ENCODE data around the gene MBNL1. TPM values are rescaled to one million over a fixed set of nuclear protein-coding genes. Genes with fewer than 3 reads are reported as not detected.

MBNL1 gene
- total RNA-seq (2021; ENCODE audit: unreplicated experiment) (140 TPM), Bru-seq, nascent RNA (percentile 95 among the genes with signal in this experiment), BruChase-seq, experiment 1, labeled RNA remaining after a 2-hour chase (percentile 89 among the genes with signal in this experiment), BruChase-seq, experiment 2, labeled RNA remaining after a 6-hour chase (percentile 92 among the genes with signal in this experiment)
- 55.2 TPM for polyA plus RNA-seq (2012; ENCODE audit: insufficient read length)
- long read RNA-seq, full-length matches to known transcripts, result 53 of 167 reads
- long read RNA-seq, partial matches to known transcripts, result 71 of 167 reads
- long read RNA-seq, other reads (novel, unspliced or antisense), result 43 of 167 reads

- peak; percentile 91 for ATAC-seq
- in situ Hi-C loops (cut with HindIII; ENCODE audit: low pct_unique_long_range_greater_than_20kb, low sequenced_read_pairs) (no loop called here), intact Hi-C loops (cut with micrococcal nuclease; ENCODE audit: unreplicated experiment) (no loop called here)
- peaks cover 46% of the 10 kb centered on the region for H3K4me1 ChIP-seq (ENCODE audit: control insufficient read depth, insufficient read depth, low read length)
- no peaks in the 10 kb centered on the region for H3K9me3 ChIP-seq (ENCODE audit: control insufficient read depth, insufficient read depth, low read depth, low read length)
- ChIA-PET POLR2A (interaction anchor here (0.6 to 0.7 kb wide), 2 partner anchors 26 to 197 kb away, joined by 3 to 5 read pairs; no protein-coding TSS in a partner anchor), CTCF (no interaction called here)
- BruUV-seq (replicated peaks), result no TSS peak
- peaks cover 6% of the 10 kb centered on the region; the same call in 1 of the 2 replicates for H3K36me3 ChIP-seq (ENCODE audit: control insufficient read depth, insufficient read depth, low read length)
- peak within 1 kb of the TSS; percentile 90 to 99 for H3K4me3 ChIP-seq (ENCODE audit: low read depth in 2 of 2, low read length in 2 of 2)
- peak; percentile 34 for TF ChIP-seq TCF7L2 (IDR thresholded peaks at IDR 0.05; ENCODE audit: low read depth, low read length)
- TF ChIP-seq, protein P1, sequence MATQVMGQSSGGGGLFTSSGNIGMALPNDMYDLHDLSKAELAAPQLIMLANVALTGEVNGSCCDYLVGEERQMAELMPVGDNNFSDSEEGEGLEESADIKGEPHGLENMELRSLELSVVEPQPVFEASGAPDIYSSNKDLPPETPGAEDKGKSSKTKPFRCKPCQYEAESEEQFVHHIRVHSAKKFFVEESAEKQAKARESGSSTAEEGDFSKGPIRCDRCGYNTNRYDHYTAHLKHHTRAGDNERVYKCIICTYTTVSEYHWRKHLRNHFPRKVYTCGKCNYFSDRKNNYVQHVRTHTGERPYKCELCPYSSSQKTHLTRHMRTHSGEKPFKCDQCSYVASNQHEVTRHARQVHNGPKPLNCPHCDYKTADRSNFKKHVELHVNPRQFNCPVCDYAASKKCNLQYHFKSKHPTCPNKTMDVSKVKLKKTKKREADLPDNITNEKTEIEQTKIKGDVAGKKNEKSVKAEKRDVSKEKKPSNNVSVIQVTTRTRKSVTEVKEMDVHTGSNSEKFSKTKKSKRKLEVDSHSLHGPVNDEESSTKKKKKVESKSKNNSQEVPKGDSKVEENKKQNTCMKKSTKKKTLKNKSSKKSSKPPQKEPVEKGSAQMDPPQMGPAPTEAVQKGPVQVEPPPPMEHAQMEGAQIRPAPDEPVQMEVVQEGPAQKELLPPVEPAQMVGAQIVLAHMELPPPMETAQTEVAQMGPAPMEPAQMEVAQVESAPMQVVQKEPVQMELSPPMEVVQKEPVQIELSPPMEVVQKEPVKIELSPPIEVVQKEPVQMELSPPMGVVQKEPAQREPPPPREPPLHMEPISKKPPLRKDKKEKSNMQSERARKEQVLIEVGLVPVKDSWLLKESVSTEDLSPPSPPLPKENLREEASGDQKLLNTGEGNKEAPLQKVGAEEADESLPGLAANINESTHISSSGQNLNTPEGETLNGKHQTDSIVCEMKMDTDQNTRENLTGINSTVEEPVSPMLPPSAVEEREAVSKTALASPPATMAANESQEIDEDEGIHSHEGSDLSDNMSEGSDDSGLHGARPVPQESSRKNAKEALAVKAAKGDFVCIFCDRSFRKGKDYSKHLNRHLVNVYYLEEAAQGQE (IDR thresholded peaks at IDR 0.05; ENCODE audit: insufficient read depth in 1 of 2, low read depth in 2 of 2, low read length in 1 of 2), result 0 out of 4 replicates have a peak, but pooled peaks of 1 of the 2 experiments have one; percentile 44
- TF ChIP-seq SIN3A (IDR thresholded peaks at IDR 0.05; ENCODE audit: borderline replicate concordance, insufficient read depth, low read depth, low read length), result 0 out of 2 replicates have a peak, but pooled peaks have one; percentile 17
- TF ChIP-seq POLR2AphosphoS5 (IDR thresholded peaks at IDR 0.05; ENCODE audit: low read depth, low read length), result peak; percentile 91
- no peak for TF ChIP-seq CTCF (IDR thresholded peaks at IDR 0.05)
- H3K27ac ChIP-seq (ENCODE audit: low read length), result peak within 1 kb of the TSS; percentile 99
- no peaks in the 10 kb centered on the region for H3K27me3 ChIP-seq (ENCODE audit: control insufficient read depth, insufficient read depth, low read length)
- peak; percentile 47 for DNase-seq (ENCODE audit: low read depth, low spot score)
Measured at GRCh38 chr3:152268555-152269055, at the start of gene MBNL1. Gene MBNL1, plus strand, starts transcription at chr3:152268929. Its CDS starts 31,265 bp downstream, at chr3:152300194.

DNA sequence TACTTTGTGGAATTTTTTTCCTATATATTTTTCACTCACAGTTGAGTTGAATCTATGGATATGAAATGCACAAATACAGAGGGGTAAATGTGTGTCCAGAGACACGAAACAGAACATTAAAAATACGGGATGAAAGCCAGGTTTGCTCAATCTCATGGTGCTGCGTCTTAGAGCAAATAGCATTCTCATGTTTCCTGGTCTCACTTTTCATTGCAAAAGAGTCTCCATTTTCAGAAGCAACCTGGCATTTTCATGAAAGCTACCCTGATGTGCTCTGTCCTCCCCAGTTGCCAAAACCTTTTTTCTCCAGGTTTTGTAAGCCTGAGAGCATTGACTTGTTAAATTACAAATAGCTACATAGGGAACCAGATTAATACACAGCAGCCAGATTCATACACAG is 49.5 kb upstream of the MBNL1 start:
- TF ChIP-seq, protein P1 (IDR thresholded peaks at IDR 0.05; ENCODE audit: insufficient read depth in 1 of 2, low read depth in 2 of 2, low read length in 1 of 2), result no peak
- no peak for TF ChIP-seq CTCF (IDR thresholded peaks at IDR 0.05)
- no peak for TF ChIP-seq TCF7L2 (IDR thresholded peaks at IDR 0.05; ENCODE audit: low read depth, low read length)
- no peak for TF ChIP-seq SIN3A (IDR thresholded peaks at IDR 0.05; ENCODE audit: borderline replicate concordance, insufficient read depth, low read depth, low read length)
- TF ChIP-seq POLR2AphosphoS5 (IDR thresholded peaks at IDR 0.05; ENCODE audit: low read depth, low read length), result no peak
- in situ Hi-C loops (cut with HindIII; ENCODE audit: low pct_unique_long_range_greater_than_20kb, low sequenced_read_pairs), result no loop called here

More for the DNA sequence above, 49.5 kb upstream of the MBNL1 start:
- ChIA-PET POLR2A (no interaction called here), CTCF (no interaction called here)
- H3K36me3 ChIP-seq (ENCODE audit: control insufficient read depth, insufficient read depth, low read length), result no peaks in the 10 kb centered on the region
- intact Hi-C loops (cut with micrococcal nuclease; ENCODE audit: unreplicated experiment), result no loop called here
- H3K27ac ChIP-seq (ENCODE audit: low read length), result no peak overlapping the region
- BruUV-seq (replicated peaks), result no TSS peak
- DNase-seq (ENCODE audit: low read depth, low spot score) (no peak), ATAC-seq (no peak)
- no peaks in the 10 kb centered on the region for H3K9me3 ChIP-seq (ENCODE audit: control insufficient read depth, insufficient read depth, low read depth, low read length)
- no peaks in the 10 kb centered on the region for H3K4me1 ChIP-seq (ENCODE audit: control insufficient read depth, insufficient read depth, low read length)
- no peaks in the 10 kb centered on the region for H3K27me3 ChIP-seq (ENCODE audit: control insufficient read depth, insufficient read depth, low read length)
- no peak overlapping the region for H3K4me3 ChIP-seq (ENCODE audit: low read depth in 2 of 2, low read length in 2 of 2)

Data from Panc1 (cell line).